Body of pancreas (tissue), 4 donors: ENCODE data around the gene TCP11.

ENCODE experiments used
- CTCF ChIP-seq, 7 experiments: fragments of 450-650 bp in 4 of 7; fragments of 200-600 bp in 3 of 7; sonication (generic) in 3 of 7; IDR thresholded peaks; one replicate each; pipeline ENCODE4 v1.5.1; 2016 to 2019; ENCODE audit warnings: antibody characterized with exemption in 7 of 7
- POLR2A ChIP-seq, 3 donors: fragments of 450-650 bp; IDR thresholded peaks; one replicate each; pipeline ENCODE4 v1.6.1; 2016; ENCODE audit warnings: antibody characterized with exemption in 3 of 3, mild to moderate bottlenecking in 2 of 3

DNA sequence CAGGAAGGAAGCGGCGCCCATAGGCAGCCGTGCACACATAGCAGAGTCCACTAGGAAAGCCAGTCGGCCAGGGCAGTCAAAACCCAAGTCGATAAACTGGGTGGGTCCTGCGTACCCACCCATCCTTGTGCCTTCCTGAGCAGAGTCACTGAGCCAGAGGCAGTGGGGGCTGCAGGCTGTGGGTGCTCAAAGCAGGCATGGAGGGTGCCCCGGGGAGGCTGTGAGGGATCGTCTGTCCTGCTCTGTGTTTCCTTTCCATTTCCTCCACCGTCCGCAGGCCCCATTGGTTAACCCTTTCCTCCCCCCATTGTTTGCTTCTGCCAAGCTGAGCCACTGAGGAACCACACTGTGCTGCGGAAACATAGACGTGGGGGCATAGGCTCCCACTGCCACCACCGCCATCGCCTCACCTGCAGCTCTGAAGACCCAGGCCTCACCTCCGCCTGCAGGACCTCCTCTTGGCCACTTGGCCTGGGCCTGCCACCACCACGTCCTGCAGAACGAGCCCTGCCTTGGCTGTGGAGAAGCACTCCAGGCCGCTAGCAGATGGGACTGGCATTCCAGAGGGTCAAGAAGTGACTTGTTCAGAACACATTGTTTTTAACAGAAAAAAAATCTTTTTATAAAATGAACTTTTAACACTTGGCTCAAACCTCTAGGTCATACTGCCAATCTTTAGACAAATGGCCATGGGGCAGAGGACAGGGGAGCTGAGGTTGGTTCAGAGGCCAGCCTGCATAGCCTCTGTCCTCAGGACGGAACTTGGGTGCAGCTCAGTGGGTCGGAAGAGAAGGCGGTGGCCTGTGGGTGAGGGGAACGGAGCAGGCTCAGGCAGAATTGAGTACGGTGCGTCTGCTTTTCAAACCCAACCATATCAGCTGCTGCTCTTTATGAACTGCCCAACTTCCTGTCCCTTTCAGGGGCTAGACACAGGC lies 52.6 kb downstream of the TCP11 start:
- TF ChIP-seq CTCF (IDR thresholded peaks at IDR 0.05) (no peak), POLR2A (IDR thresholded peaks at IDR 0.05) (no peak)
